GM21576 (cell line): ENCODE results near the gene FAM222A.

ENCODE experiments used
- ATAC-seq: cut with Tn5 transposase; IDR thresholded peaks from one replicate; pipeline ENCODE4 v1.9.1; 2021; ENCODE audit warnings: mild to moderate bottlenecking, moderate library complexity; ENCODE audit not compliant: unreplicated experiment

FAM222A gene

GRCh38 chr12:109793826-109794501, 80.3 kb downstream of the FAM222A start:
- ATAC-seq, result no peak

- ATAC-seq, result no peak
These were observed 81.4 kb downstream of the FAM222A start for GRCh38 chr12:109795023-109795422.

GRCh38 chr12:109796057-109796456, 82.4 kb downstream of the FAM222A start:
- no peak for ATAC-seq

- ATAC-seq, result no peak
These were observed 84.5 kb downstream of the FAM222A start for GRCh38 chr12:109797905-109798669.

GRCh38 chr12:109798691-109799090, 85.1 kb downstream of the FAM222A start:
- ATAC-seq, result no peak

GRCh38 chr12:109800536-109800935, 86.9 kb downstream of the FAM222A start:
- ATAC-seq, result no peak

- ATAC-seq, result no peak
These were observed 89.2 kb downstream of the FAM222A start for GRCh38 chr12:109802828-109803227.

- no peak for ATAC-seq
These were observed 90.1 kb downstream of the FAM222A start for GRCh38 chr12:109803678-109804077.

GRCh38 chr12:109804820-109805761, 91.5 kb downstream of the FAM222A start:
- ATAC-seq, result no peak

- ATAC-seq, result no peak
These were observed 94.5 kb downstream of the FAM222A start for GRCh38 chr12:109807954-109808643.

GRCh38 chr12:109808876-109809646, 95.4 kb downstream of the FAM222A start:
- ATAC-seq, result no peak

GRCh38 chr12:109810954-109811623, 97.5 kb downstream of the FAM222A start:
- ATAC-seq, result no peak

- no peak for ATAC-seq
These were observed 98.0 kb downstream of the FAM222A start for GRCh38 chr12:109811624-109811995.

- ATAC-seq, result no peak
These were observed 100.3 kb downstream of the FAM222A start for GRCh38 chr12:109813810-109814416.

GRCh38 chr12:109814600-109815150, 101.0 kb downstream of the FAM222A start:
- ATAC-seq, result no peak

- no peak for ATAC-seq
These were observed 101.6 kb downstream of the FAM222A start for GRCh38 chr12:109815225-109815624.

GRCh38 chr12:109815757-109816617, 102.4 kb downstream of the FAM222A start:
- ATAC-seq, result no peak

- ATAC-seq, result no peak
These were observed 103.2 kb downstream of the FAM222A start for GRCh38 chr12:109816870-109817269.
